Measurements from ENCODE around the gene ATP8B3.
A peak's percentile ranks its signal among the peaks of the same experiment; 100 is the strongest.

The ATP8B3 gene

GRCh38 chr19:1744822-1745563 is 67.1 kb downstream of the ATP8B3 start:
- no peak overlapping the region for H3K4me3 ChIP-seq (ENCODE audit: low read length)
- no peaks in the 10 kb centered on the region for H3K36me3 ChIP-seq (ENCODE audit: insufficient read depth, low read length)
- H3K4me2 ChIP-seq (ENCODE audit: low read length), result peak overlapping the region; percentile 15
- H3K9ac ChIP-seq (ENCODE audit: low read depth, low read length), result no peak overlapping the region
- H3K27me3 ChIP-seq (ENCODE audit: control insufficient read depth, insufficient read depth, low read length), result peaks cover 56% of the 10 kb centered on the region
- peaks cover 17% of the 10 kb centered on the region for H3K4me1 ChIP-seq (ENCODE audit: control insufficient read depth, insufficient read depth, low read length)
- peaks cover 2% of the 10 kb centered on the region for H3K9me3 ChIP-seq (replicated peaks; ENCODE audit: low read length)

- Histone ChIP-seq H3K36me3 (ENCODE audit: insufficient read depth, low read length) (no peaks in the 10 kb centered on the region), H3K4me1 (ENCODE audit: control insufficient read depth, insufficient read depth, low read length) (peaks cover 17% of the 10 kb centered on the region), H3K27me3 (ENCODE audit: control insufficient read depth, insufficient read depth, low read length) (peaks cover 52% of the 10 kb centered on the region), H3K4me2 (ENCODE audit: low read length) (no peak overlapping the region), H3K9me3 (replicated peaks; ENCODE audit: low read length) (peaks cover 4% of the 10 kb centered on the region), H3K4me3 (ENCODE audit: low read length) (no peak overlapping the region), H3K9ac (ENCODE audit: low read depth, low read length) (no peak overlapping the region)
These were observed 67.9 kb downstream of the ATP8B3 start for GRCh38 chr19:1744133-1744665.

GRCh38 chr19:1742989-1743696 is 68.9 kb downstream of the ATP8B3 start:
- H3K9me3 ChIP-seq (replicated peaks; ENCODE audit: low read length), result peaks cover 4% of the 10 kb centered on the region
- no peak overlapping the region for H3K9ac ChIP-seq (ENCODE audit: low read depth, low read length)
- H3K4me1 ChIP-seq (ENCODE audit: control insufficient read depth, insufficient read depth, low read length), result peaks cover 13% of the 10 kb centered on the region
- peaks cover 45% of the 10 kb centered on the region for H3K27me3 ChIP-seq (ENCODE audit: control insufficient read depth, insufficient read depth, low read length)
- H3K36me3 ChIP-seq (ENCODE audit: insufficient read depth, low read length), result no peaks in the 10 kb centered on the region
- no peak overlapping the region for H3K4me3 ChIP-seq (ENCODE audit: low read length)
- no peak overlapping the region for H3K4me2 ChIP-seq (ENCODE audit: low read length)

- Histone ChIP-seq H3K4me1 (ENCODE audit: control insufficient read depth, insufficient read depth, low read length) (no peaks in the 10 kb centered on the region), H3K36me3 (ENCODE audit: insufficient read depth, low read length) (no peaks in the 10 kb centered on the region), H3K27me3 (ENCODE audit: control insufficient read depth, insufficient read depth, low read length) (peaks cover 43% of the 10 kb centered on the region), H3K4me2 (ENCODE audit: low read length) (no peak overlapping the region), H3K4me3 (ENCODE audit: low read length) (no peak overlapping the region), H3K9me3 (replicated peaks; ENCODE audit: low read length) (peaks cover 4% of the 10 kb centered on the region), H3K9ac (ENCODE audit: low read depth, low read length) (no peak overlapping the region)
These were observed 72.0 kb downstream of the ATP8B3 start for GRCh38 chr19:1739960-1740629.

GRCh38 chr19:1736927-1737326 is 75.1 kb downstream of the ATP8B3 start:
- Histone ChIP-seq H3K36me3 (ENCODE audit: insufficient read depth, low read length) (no peaks in the 10 kb centered on the region), H3K9me3 (replicated peaks; ENCODE audit: low read length) (peaks cover 4% of the 10 kb centered on the region), H3K27me3 (ENCODE audit: control insufficient read depth, insufficient read depth, low read length) (peaks cover 54% of the 10 kb centered on the region), H3K9ac (ENCODE audit: low read depth, low read length) (no peak overlapping the region), H3K4me1 (ENCODE audit: control insufficient read depth, insufficient read depth, low read length) (no peaks in the 10 kb centered on the region), H3K4me2 (ENCODE audit: low read length) (no peak overlapping the region), H3K4me3 (ENCODE audit: low read length) (no peak overlapping the region)

GRCh38 chr19:1736280-1736679 is 75.8 kb downstream of the ATP8B3 start:
- Histone ChIP-seq H3K9ac (ENCODE audit: low read depth, low read length) (no peak overlapping the region), H3K36me3 (ENCODE audit: insufficient read depth, low read length) (no peaks in the 10 kb centered on the region), H3K4me3 (ENCODE audit: low read length) (no peak overlapping the region), H3K9me3 (replicated peaks; ENCODE audit: low read length) (peaks cover 4% of the 10 kb centered on the region), H3K4me1 (ENCODE audit: control insufficient read depth, insufficient read depth, low read length) (no peaks in the 10 kb centered on the region), H3K4me2 (ENCODE audit: low read length) (no peak overlapping the region), H3K27me3 (ENCODE audit: control insufficient read depth, insufficient read depth, low read length) (peaks cover 58% of the 10 kb centered on the region)

- Histone ChIP-seq H3K4me1 (ENCODE audit: control insufficient read depth, insufficient read depth, low read length) (no peaks in the 10 kb centered on the region), H3K4me2 (ENCODE audit: low read length) (no peak overlapping the region), H3K27me3 (ENCODE audit: control insufficient read depth, insufficient read depth, low read length) (peaks cover 54% of the 10 kb centered on the region), H3K9me3 (replicated peaks; ENCODE audit: low read length) (no peaks in the 10 kb centered on the region), H3K36me3 (ENCODE audit: insufficient read depth, low read length) (no peaks in the 10 kb centered on the region), H3K9ac (ENCODE audit: low read depth, low read length) (no peak overlapping the region), H3K4me3 (ENCODE audit: low read length) (no peak overlapping the region)
These were observed 77.6 kb downstream of the ATP8B3 start for GRCh38 chr19:1734321-1734966.

Measured in skeletal muscle satellite cell (primary cell).